SK-N-SH (cell line): ENCODE results near the gene MAP2K4. TPM values are rescaled to one million over a fixed set of nuclear protein-coding genes. Genes with fewer than 3 reads are reported as not detected.

ENCODE experiments used
- CTCF ChIA-PET: fragments of 300-600, 350-600 bp; formaldehyde crosslinking; extraction: SDS; loops from one replicate; lab custom pipeline; 2021; lab: Yijun Ruan, JAX
- POLR2A ChIA-PET: fragments of 350-600 bp; sonication (Branson Sonifier 250); formaldehyde crosslinking; extraction: SDS; loops from one replicate; lab custom pipeline; 2020; ENCODE audit warnings: antibody characterized with exemption, inconsistent platforms; lab: Yijun Ruan, JAX
- DNase-seq: peaks from one replicate; pipeline ENCODE4 v3.0.0; 2012
- H2AFZ ChIP-seq: fragments of 200-600 bp; sonication (generic); 2 replicates; pipeline ENCODE4 v1.8.1; 2016; ENCODE audit warnings: antibody characterized with exemption, mild to moderate bottlenecking, low read depth
- H3F3A ChIP-seq: fragments of 200-600 bp; sonication (generic); replicated peaks from 2 replicates; pipeline ENCODE3; 2016; ENCODE audit warnings: antibody characterized with exemption, mild to moderate bottlenecking; ENCODE audit not compliant: insufficient read depth
- H3K27ac ChIP-seq, 2 experiments: fragments of 200-500 bp in 1 of 2; fragments of 200-600 bp in 1 of 2; sonication (Bioruptor generic) in 1 of 2; sonication (generic), shearing (Covaris generic) in 1 of 2; 2 replicates each; pipeline versions ENCODE4 v1.5.1 to v1.6.1; 2014 to 2016; ENCODE audit warnings: low read depth in 2 of 2, inconsistent platforms in 1 of 2, low read length in 1 of 2, mild to moderate bottlenecking in 1 of 2, mixed read lengths in 1 of 2
- H3K27me3 ChIP-seq: fragments of 200-600 bp; sonication (generic), shearing (Covaris generic); 2 replicates; pipeline ENCODE4 v1.6.1; 2016; ENCODE audit warnings: mixed run types; ENCODE audit not compliant: insufficient read depth
- H3K36me3 ChIP-seq, 2 experiments: fragments of 200-500 bp in 1 of 2; fragments of 200-600 bp in 1 of 2; sonication (Bioruptor generic) in 1 of 2; sonication (generic) in 1 of 2; replicated peaks in 1 of 2; 2 replicates each; pipeline versions ENCODE3 to v1.5.1; 2014 to 2016; ENCODE audit warnings: low read length in 1 of 2, mild to moderate bottlenecking in 1 of 2; ENCODE audit not compliant: insufficient read depth in 2 of 2, control insufficient read depth in 1 of 2
- H3K4me1 ChIP-seq, 2 experiments: fragments of 200-500 bp in 1 of 2; fragments of 200-600 bp in 1 of 2; sonication (Bioruptor generic) in 1 of 2; sonication (generic), shearing (Covaris generic) in 1 of 2; 2 replicates each; pipeline versions ENCODE4 v1.5.1 to v1.6.1; 2014 to 2016; ENCODE audit warnings: low read depth in 1 of 2, low read length in 1 of 2, mixed run types in 1 of 2; ENCODE audit not compliant: insufficient read depth in 2 of 2, control insufficient read depth in 1 of 2
- H3K4me2 ChIP-seq: fragments of 200-600 bp; sonication (generic), shearing (Covaris generic); 2 replicates; pipeline ENCODE4 v1.6.1; 2017; ENCODE audit warnings: mixed run types
- H3K4me3 ChIP-seq, 2 experiments: fragments of 200-500 bp in 1 of 2; fragments of 200-600 bp in 1 of 2; sonication (Bioruptor generic) in 1 of 2; sonication (generic), shearing (Covaris generic) in 1 of 2; 2 replicates each; pipeline versions ENCODE4 v1.5.1 to v1.8.1; 2014 to 2016; ENCODE audit warnings: low read depth in 2 of 2, inconsistent platforms in 1 of 2, low read length in 1 of 2, mild to moderate bottlenecking in 1 of 2, mixed read lengths in 1 of 2, moderate library complexity in 1 of 2
- H3K79me2 ChIP-seq: fragments of 200-600 bp; sonication (generic); 2 replicates; pipeline ENCODE4 v1.8.1; 2017; ENCODE audit warnings: mild to moderate bottlenecking; ENCODE audit not compliant: insufficient read depth
- H3K9ac ChIP-seq: fragments of 200-600 bp; sonication (generic); 2 replicates; pipeline ENCODE4 v1.6.1; 2017; ENCODE audit warnings: mixed run types
- H3K9me2 ChIP-seq: fragments of 200-600 bp; sonication (generic); 2 replicates; pipeline ENCODE4 v1.6.1; 2017; ENCODE audit warnings: mixed run types
- H3K9me3 ChIP-seq: fragments of 200-600 bp; sonication (generic); 2 replicates; pipeline ENCODE4 v1.6.1; 2017; ENCODE audit warnings: mixed run types, mild to moderate bottlenecking, moderate library complexity
- H4K20me1 ChIP-seq: fragments of 200-600 bp; sonication (generic); 2 replicates; pipeline ENCODE4 v1.6.1; 2017; ENCODE audit warnings: mild to moderate bottlenecking, mixed run types; ENCODE audit not compliant: insufficient read depth
- CHD2 ChIP-seq: fragments of 150-350 bp; IDR thresholded peaks from 2 replicates; pipeline ENCODE4 v1.6.1; 2018; ENCODE audit warnings: low read length; ENCODE audit not compliant: partially characterized antibody
- ELF1 ChIP-seq: IDR thresholded peaks from 2 replicates; pipeline ENCODE4 v1.4.0; 2012
- EZH2phosphoT487 ChIP-seq: fragments of 200-600 bp; sonication (generic); IDR thresholded peaks from 2 replicates; pipeline ENCODE4 v1.6.1; 2017; ENCODE audit warnings: low read depth, mixed run types, mild to moderate bottlenecking, antibody characterized with exemption, moderate library complexity, borderline replicate concordance
- FOSL2 ChIP-seq: IDR thresholded peaks from 2 replicates; pipeline ENCODE4 v1.4.0; 2012; ENCODE audit warnings: low read depth, mild to moderate bottlenecking, moderate library complexity, borderline replicate concordance
- GATA2 ChIP-seq: sonication (generic); formaldehyde crosslinking; IDR thresholded peaks from 2 replicates; pipeline ENCODE4 v1.5.0; 2020; ENCODE audit warnings: mild to moderate bottlenecking, missing genetic modification reagents
- JUND ChIP-seq: IDR thresholded peaks from 2 replicates; pipeline ENCODE4 v1.4.0; 2012
- MXI1 ChIP-seq: IDR thresholded peaks from 2 replicates; pipeline ENCODE4 v1.6.1; 2012; ENCODE audit warnings: mild to moderate bottlenecking, low read depth, low read length, improper control_type of control experiment
- NFIC ChIP-seq: IDR thresholded peaks from 2 replicates; pipeline ENCODE4 v1.4.0; 2012; ENCODE audit warnings: borderline replicate concordance
- POLR2AphosphoS5 ChIP-seq: IDR thresholded peaks from 2 replicates; pipeline ENCODE4 v1.6.1; 2012; ENCODE audit warnings: low read depth, low read length
- RCOR1 ChIP-seq: fragments of 150-350 bp; IDR thresholded peaks from 2 replicates; pipeline ENCODE4 v1.6.1; 2017; ENCODE audit warnings: antibody characterized with exemption, low read length
- RFX5 ChIP-seq: IDR thresholded peaks from 2 replicates; pipeline ENCODE4 v1.6.1; 2012; ENCODE audit warnings: mild to moderate bottlenecking, improper control_type of control experiment, low read length
- SIN3A ChIP-seq: IDR thresholded peaks from 2 replicates; pipeline ENCODE4 v1.6.1; 2012; ENCODE audit warnings: low read depth, mild to moderate bottlenecking, low read length, moderate library complexity, borderline replicate concordance
- TCF12 ChIP-seq: IDR thresholded peaks from 2 replicates; pipeline ENCODE4 v1.4.0; 2012
- TEAD4 ChIP-seq: IDR thresholded peaks from 2 replicates; pipeline ENCODE4 v1.4.0; 2012; ENCODE audit warnings: mild to moderate bottlenecking, borderline replicate concordance; ENCODE audit not compliant: insufficient read depth
- YY1 ChIP-seq: IDR thresholded peaks from 2 replicates; pipeline ENCODE4 v1.4.0; 2012; ENCODE audit warnings: low read depth, mild to moderate bottlenecking
- WGBS: methylation state at CpG from one replicate; pipeline ENCODE4 v1.1.6; 2017; ENCODE audit warnings: low lambda C conversion rate; 5-methylcytosine and 5-hydroxymethylcytosine counted together
- polyA plus RNA-seq, 3 experiments: library from polyadenylated mRNA; depleted of rRNA; stranded (reverse); fragments of >200 nt; gene quantifications; 2 replicates each; pipeline ENCODE4 v1.2.3, GENCODE V29; 2012
- TF ChIP-seq, protein P1 (sequence below): IDR thresholded peaks from 2 replicates; pipeline ENCODE4 v1.4.0; 2012; ENCODE audit warnings: low read depth
- TF ChIP-seq, protein P2 (sequence below): IDR thresholded peaks from 2 replicates; pipeline ENCODE4 v1.4.0; 2012; ENCODE audit warnings: low read depth, borderline replicate concordance
- TF ChIP-seq, protein P3 (sequence below): IDR thresholded peaks from 2 replicates; pipeline ENCODE4 v1.4.0; 2012; ENCODE audit warnings: low read depth, borderline replicate concordance

Gene MAP2K4
- polyA plus RNA-seq, 1 of the 3 experiments (the other 2 are of a cell fraction) = 10.6 TPM

DNA sequence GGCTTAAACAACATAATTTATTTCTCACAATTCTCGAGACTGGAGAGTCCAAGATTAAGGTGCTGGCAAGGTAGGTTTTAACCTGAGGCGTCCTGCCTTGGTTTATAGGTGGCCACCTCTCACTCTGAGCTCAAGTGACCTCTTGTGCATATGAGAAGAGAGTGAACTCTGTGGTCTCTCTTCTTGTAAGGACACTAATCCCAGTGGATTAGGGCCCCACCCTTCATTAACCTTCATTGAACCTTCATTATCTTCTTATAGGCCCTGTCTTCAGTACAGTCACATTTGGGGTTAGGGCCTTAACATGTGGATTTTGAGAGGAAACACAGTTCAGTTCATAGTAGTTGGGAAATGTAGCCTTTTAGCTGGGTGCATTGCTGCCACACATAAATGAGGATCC is 57.1 kb downstream of the MAP2K4 start:
- no peak for DNase-seq
- ChIA-PET CTCF (no interaction called here), POLR2A (no interaction called here)
- Histone ChIP-seq H3K27me3 (no peaks in the 10 kb centered on the region), H3F3A (peaks cover 3% of the 10 kb centered on the region), H3K36me3 (peaks cover 22 to 27% of the 10 kb centered on the region in 2 experiments), H3K9me2 (no peaks in the 10 kb centered on the region), H3K27ac (no peak overlapping the region), H2AFZ (no peak overlapping the region), H3K9ac (no peak overlapping the region), H3K4me1 (peaks cover 0 to 3% of the 10 kb centered on the region in 2 experiments; a peak in 1 of 4 replicates), H4K20me1 (no peaks in the 10 kb centered on the region), H3K4me2 (no peak overlapping the region), H3K79me2 (peaks cover 69% of the 10 kb centered on the region; the same call in 1 of the 2 replicates), H3K4me3 (no peak overlapping the region), H3K9me3 (no peaks in the 10 kb centered on the region)
- WGBS = 93% methylated on average over 2 of the region's 2 CpGs
- TF ChIP-seq ELF1 (no peak), RFX5 (no peak), SIN3A (no peak), GATA2 (CRISPR knock-in tag) (no peak), MXI1 (no peak), NFIC (no peak), CHD2 (no peak), POLR2AphosphoS5 (no peak), TCF12 (no peak), YY1 (no peak), TEAD4 (no peak), RCOR1 (no peak), EZH2phosphoT487 (no peak), FOSL2 (no peak), JUND (no peak)
- TF ChIP-seq, protein P1, sequence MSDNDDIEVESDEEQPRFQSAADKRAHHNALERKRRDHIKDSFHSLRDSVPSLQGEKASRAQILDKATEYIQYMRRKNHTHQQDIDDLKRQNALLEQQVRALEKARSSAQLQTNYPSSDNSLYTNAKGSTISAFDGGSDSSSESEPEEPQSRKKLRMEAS = no peak
- TF ChIP-seq, protein P2, sequence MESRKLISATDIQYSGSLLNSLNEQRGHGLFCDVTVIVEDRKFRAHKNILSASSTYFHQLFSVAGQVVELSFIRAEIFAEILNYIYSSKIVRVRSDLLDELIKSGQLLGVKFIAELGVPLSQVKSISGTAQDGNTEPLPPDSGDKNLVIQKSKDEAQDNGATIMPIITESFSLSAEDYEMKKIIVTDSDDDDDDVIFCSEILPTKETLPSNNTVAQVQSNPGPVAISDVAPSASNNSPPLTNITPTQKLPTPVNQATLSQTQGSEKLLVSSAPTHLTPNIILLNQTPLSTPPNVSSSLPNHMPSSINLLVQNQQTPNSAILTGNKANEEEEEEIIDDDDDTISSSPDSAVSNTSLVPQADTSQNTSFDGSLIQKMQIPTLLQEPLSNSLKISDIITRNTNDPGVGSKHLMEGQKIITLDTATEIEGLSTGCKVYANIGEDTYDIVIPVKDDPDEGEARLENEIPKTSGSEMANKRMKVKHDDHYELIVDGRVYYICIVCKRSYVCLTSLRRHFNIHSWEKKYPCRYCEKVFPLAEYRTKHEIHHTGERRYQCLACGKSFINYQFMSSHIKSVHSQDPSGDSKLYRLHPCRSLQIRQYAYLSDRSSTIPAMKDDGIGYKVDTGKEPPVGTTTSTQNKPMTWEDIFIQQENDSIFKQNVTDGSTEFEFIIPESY = no peak

DNA sequence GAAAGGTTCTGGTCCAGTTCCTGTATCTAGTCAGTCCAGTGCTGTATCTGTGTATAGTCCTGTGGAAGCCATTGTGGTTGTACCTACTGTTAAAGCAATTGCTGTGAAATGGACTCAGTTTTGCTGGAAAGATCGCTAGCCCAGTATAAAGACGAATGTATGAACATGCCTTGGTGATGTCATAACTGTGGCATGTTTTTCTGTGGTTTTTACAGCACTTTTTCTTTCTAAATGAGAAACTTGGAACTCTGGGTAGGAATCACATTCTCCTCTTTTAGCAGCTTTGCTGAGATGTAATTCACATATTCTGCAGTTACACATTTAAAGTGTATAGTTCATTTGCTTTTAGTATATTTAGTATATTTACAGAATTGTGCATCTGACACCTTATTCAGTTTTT is 58.1 kb downstream of the MAP2K4 start:
- CTCF ChIA-PET = no interaction called here
- Histone ChIP-seq H3K4me2 (no peak overlapping the region), H3K4me1 (peaks cover 0 to 3% of the 10 kb centered on the region in 2 experiments; a peak in 1 of 4 replicates), H3K9me2 (no peaks in the 10 kb centered on the region), H4K20me1 (no peaks in the 10 kb centered on the region)
- TF ChIP-seq FOSL2 (peak; percentile 46; the same call in 1 of the 2 replicates), JUND (peak; percentile 60)
- TF ChIP-seq, protein P3, sequence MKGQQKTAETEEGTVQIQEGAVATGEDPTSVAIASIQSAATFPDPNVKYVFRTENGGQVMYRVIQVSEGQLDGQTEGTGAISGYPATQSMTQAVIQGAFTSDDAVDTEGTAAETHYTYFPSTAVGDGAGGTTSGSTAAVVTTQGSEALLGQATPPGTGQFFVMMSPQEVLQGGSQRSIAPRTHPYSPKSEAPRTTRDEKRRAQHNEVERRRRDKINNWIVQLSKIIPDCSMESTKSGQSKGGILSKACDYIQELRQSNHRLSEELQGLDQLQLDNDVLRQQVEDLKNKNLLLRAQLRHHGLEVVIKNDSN = no peak
- TF ChIP-seq, all 33 proteins: peak for 2
- H3K9me3 ChIP-seq = no peaks in the 10 kb centered on the region
- H3K27ac ChIP-seq = peak overlapping the region in 1 of 2 experiments; percentile 64; a peak in 3 of 4 replicates
- no peak overlapping the region for H3K4me3 ChIP-seq
- POLR2A ChIA-PET = no interaction called here
- H2AFZ ChIP-seq = 0 out of 2 replicates have a peak overlapping the region, but pooled peaks have one; percentile 8
- H3K9ac ChIP-seq = no peak overlapping the region
- peaks cover 63% of the 10 kb centered on the region; the same call in 1 of the 2 replicates for H3K79me2 ChIP-seq
- peaks cover 3% of the 10 kb centered on the region for H3F3A ChIP-seq
- DNase-seq = no peak
- 27% methylated on average over 2 of the region's 2 CpGs for WGBS
- H3K27me3 ChIP-seq = no peaks in the 10 kb centered on the region
- H3K36me3 ChIP-seq = peaks cover 25 to 35% of the 10 kb centered on the region in 2 experiments
